HG03139 (cell line): Measurements from ENCODE around the gene F11.
"Not testable (repeated sequence)": the region's sequence is repeated elsewhere in the genome, so short reads cannot be mapped to it uniquely, and the experiment has no call there.

Experiments
- ATAC-seq: cut with Tn5 transposase; IDR thresholded peaks from one replicate; pipeline ENCODE4 v1.9.1; 2021; ENCODE audit not compliant: unreplicated experiment

The F11 gene

DNA sequence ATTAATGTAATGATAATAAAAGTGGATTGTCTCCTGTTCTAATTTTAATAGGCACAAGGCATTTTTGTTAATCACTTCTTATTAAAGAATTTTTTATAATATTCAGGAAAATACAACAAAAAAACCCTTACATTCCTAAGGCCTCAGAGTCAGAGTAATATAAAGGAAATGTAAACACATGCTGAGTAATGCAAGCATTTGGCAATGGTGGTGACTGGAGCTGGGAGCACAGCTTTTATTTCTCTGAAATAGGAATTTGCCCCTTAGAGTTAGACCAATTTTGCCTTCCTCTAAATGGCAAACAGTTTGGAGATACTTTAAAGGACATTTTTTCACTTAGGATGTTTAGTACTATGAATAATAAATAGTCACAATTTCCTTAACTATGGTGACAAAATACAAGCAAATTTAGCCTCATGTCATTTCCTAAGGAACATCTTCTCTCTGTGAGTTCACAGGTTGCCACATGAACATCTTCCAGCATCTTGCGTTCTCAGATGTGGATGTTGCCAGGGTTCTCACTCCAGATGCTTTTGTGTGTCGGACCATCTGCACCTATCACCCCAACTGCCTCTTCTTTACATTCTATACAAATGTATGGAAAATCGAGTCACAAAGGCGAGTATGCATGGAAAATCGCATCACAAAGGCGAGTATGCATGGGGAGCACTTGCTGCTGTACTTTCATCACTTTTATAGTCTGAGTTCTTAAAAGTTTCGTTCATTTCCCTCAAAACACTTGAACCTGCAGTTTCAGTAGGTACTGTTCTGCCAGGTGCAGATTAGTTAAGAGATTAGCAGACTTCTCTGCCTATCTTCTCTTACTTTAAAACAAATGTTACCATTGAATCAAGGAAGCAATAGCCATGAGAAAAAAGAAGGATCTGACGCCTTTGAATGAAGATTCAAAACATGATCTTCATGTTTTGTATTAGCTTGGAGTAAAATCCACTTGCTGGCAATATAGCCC is 15.9 kb upstream of the F11 start:
- ATAC-seq, result no peak

DNA sequence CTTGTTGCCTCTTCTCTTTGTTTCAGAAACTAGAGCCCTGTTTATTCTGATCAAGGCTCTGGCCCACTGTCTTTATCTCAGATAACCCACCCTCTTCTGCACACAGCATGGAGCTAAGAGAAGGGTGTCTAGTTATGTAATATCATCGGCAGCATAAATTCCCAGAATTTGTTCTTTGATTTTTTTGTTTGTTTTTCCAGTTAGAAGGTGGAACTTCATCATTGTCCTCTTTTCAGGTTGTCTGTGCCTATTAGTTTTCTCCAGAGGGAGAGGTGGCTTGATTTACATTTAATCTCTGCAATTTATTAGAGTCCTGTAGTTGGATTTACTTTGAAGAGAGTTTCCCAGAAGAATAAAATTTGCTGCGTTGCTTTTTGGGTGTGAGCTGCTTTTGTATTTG is 15.2 kb upstream of the F11 start:
- no peak for ATAC-seq

DNA sequence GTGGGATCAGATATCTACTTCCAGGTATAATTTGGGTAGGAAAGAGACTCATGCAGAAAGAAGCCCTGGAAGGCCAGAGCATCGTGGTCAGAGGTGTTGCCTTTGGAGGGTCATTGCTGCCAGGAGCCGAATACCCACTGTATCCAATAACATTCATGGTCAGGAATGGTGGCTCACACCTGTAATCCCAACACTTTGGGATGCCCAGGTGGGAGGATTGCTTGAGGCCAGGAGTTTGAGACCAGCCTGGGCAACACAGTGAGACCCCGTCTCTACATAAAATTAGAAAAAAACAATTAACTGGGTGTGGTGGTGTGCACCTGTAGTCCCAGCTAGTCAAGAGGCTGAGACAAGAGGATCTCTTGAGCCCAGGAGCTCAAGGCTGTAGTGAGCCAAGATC is 10.9 kb upstream of the F11 start:
- no peak for ATAC-seq

DNA sequence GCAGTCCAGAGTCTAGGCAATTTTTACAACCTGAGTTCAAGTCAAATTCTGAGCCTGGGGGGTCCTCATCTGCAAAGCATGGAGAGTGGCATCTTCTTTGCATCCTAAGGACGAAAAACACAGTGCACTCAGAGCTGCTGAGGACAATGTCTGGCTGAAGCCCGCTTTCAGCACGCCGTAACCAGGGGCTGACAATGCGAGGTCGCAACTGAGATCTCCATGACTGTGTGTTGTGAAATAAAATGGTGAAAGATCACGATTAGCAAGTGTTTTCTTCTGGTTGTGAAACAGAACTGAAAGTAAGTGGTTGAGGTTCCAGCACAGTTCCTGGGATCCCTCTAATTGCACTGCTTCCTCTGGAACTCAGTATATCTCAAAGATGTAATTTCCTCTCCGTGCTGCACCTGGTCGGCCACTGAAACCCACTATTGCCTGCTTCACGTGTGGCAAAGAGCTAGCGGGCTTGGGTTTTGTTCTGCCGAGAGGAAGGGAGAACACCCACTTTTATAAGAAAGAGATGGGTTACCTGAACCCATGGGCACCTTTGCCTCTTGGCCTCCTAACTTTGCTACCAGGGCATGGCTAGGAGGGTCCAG is 7.7 kb upstream of the F11 start:
- no peak for ATAC-seq

DNA sequence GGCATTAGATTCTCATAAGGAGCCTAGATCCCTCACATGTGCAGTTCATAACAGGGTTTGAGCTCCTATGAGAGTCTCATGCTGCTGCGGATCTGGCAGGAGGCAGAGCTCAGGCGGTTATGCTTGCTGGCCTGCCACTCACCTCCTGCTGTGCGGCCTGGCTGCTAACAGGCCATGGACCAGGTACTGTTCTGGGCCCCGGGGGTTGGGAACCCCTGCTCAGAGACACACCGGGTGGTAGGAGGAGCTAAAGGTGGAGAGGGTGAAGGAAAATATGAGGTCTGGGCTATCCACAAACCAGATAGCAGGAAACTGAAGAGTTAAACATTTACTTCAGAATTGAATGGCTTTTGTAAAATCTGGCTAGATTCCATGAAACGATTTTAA is 5.9 kb upstream of the F11 start:
- no peak for ATAC-seq

DNA sequence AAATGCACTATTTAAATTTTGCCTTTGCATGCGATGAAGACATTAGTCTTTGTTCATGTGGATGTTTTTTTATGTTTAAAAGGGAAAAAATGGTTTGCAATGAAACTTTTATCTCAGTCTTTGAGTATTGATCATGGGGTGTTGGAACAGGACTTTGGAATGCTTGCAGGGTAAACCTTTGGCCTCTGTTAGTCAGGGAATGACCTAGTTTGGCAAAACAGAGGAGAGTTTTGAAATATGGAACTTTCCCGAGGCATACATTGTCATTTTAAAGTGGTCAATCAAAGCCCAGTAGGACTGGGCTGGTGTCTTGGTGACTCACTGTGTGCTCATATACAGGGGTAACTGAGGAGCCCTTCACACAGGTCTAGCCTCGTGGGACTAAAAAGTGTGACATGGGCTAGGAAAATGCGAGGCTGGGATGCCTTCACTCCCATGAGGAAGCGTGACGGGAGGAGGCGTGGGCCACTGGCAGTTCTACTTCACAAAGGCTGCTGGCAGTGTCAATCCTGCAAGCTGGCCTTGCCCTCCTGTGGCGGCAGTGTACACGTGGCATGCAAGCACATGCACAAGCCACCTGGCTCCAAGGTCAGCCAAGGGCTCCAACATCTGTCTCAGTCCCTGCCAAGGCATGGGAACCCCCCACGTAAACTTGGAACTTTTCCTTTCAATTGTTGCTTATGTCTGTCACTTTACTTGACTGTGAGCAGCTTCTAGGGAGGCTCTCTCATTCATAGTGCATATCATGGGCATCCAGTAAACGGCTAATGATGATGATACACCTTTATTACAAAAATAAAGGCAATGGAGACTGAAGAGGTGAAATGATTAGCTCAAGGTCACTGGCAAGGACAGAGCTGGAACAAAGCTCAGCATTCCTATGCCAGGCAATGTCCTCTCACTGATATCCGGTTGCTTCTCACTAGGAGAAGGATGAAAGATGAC is 5.2 kb upstream of the F11 start:
- ATAC-seq, result no peak

DNA sequence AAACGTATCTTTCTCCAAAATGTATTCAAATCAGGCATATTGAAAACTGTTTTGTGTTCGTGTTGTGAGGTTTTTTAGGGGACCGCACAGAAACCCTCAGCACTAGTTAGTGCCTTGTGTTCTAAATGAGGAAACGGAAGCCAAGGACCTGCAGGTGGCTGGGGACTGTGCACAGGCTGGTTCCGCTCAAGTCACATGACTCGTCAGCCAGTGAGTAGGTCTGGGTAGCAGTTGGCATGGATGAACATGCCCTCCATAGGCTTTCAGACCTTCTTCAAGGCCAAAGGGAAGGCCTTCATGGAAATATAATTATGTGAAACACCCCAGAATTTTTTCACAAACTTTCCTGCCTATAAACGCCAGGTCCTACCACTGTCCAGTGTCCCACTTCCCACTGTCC is 1.3 kb upstream of the F11 start:
- no peak for ATAC-seq

DNA sequence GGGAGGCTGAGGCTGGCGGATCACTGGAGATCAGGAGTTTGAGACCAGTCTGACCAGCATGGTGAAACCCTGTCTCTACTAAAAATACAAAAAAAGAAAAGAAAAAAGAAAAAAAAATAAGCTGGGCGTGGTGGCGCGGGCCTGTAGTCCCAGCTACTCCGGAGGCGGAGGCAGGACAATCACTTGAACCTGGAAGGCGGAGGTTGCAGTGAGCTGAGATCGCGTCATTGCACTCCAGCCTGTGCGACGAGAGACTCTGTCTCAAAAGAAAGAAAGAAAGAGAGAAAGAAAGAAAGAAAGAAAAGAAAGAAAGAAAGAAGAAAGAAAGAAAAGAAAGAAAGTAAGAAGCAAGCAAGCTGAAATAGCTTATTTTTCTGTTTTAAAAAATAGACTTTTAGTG is 739 bp upstream of the F11 start:
- ATAC-seq, result not testable (repeated sequence)

DNA sequence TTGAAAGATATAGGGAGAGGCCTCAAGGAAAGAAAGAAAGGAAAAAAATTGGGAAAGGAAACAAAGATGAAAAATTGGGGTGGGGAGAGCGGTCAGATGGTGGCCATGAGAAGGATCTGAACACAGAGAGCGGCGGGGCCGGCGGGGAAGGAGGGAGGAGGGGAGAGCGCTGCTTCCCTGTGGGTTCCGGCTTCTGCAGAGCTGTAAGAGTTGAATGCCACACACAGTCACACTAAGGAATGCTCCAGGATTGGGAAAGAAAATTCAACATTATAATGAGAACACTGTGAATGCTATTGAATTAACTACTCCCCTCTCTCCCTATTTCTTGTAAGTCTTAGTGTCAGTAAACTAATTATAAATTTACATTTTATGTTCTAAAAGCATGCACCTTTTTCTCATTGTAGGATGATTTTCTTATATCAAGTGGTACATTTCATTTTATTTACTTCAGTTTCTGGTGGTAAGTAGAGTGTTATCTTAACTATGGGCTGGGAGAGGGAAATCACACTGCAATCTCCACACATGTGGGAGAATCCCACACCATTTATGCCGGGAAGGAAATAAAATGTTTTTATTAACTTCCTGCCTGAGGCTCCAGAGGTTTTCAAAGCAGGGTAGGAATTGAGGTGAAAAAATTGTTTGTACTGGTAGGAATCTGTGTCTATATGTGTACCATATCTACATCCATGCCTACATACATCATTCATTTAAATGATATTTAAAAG is 904 bp downstream of the F11 start:
- ATAC-seq, result no peak

DNA sequence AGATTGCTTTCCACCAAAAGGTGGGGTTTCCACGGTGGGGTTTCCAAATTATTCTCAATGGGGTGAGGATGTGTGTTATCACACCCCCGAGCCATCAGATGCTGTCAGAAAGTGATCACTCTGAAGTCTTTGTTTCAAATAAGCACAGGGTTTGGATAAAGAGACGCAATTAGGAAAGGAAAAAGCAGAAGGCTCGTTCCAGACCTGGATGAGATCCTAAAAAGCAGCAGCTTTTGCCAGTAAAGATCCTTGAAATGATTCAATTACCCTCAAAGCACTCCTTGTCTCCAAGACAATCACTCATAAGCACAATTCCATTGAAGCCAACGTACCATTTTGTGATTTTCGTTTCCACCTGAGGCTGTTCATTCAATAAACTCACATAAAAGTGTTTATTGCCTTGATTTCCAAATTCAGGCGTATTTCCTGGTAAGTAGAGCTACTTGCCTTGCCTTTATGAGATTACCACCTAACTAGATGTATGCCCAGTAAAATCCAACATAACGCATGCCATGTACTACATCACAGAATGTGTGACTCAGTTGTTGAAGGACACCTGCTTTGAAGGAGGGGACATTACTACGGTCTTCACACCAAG is 5.2 kb downstream of the F11 start:
- ATAC-seq, result no peak

DNA sequence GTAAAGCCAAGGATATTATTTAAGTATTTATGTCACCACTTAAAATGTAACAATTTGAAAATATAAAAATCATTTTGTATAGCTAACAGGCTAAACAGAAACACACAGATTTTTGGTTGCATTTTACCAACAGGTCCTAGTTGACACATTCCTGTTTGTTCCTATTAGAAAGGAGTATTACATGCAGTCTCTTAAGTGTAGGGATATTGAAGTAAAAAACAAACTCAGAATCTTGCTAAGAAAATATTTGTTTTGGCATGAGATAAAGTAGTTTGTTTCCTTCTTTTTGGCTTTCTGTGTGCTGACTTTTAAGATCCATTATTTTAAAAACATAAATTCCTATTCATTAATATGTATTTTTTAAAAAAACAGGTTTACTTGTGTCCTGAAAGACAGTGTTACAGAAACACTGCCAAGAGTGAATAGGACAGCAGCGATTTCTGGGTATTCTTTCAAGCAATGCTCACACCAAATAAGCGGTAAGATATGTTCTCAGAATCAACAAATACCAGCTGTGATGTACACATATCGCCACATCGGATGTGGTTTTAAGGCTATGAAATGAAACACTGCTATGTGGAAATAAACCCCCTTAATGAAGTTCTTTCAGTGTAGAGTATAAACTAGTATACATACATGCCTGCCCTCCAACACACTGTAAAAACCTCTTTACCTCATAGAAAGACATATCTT is 6.9 kb downstream of the F11 start:
- ATAC-seq, result no peak

DNA sequence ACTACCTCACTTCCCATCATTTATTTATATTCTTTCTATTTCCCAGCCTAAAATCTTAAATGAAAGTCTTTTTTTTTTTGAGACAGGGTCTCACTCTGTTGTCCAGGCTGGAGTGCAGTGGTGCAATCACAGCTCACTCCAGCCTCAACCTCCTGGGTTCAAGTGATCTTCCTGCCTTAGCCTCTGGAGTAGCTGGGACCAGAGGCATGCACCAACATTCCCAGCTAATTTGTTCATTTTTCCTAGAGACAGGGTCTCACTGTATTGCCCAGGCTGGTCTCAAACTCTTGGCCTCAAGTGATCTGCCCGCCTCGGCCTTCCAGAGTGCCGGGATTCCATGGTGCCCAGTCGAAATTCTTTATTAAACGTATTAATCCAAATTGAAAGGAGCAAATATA is 7.4 kb downstream of the F11 start:
- ATAC-seq, result not testable (repeated sequence)

DNA sequence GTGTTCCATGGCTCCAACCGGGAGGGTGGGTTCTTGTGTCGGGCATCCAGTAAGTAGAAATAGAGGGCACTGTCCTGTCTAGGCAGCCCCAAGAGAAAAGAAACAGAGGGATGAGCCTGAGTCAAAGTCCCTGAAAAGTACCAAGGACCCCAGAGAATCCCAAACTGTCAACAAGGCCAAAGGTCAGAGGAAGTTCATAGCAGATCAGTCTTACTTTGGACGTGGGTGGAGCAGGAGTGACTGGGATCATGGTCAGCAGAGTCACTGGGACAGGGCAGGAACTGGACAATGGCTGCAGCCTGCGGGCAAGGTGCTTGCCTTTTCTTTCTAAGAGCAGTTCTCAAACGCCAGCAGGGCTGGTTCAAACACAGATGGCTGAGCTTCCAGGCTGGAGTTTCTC is 17.3 kb downstream of the F11 start:
- no peak for ATAC-seq

DNA sequence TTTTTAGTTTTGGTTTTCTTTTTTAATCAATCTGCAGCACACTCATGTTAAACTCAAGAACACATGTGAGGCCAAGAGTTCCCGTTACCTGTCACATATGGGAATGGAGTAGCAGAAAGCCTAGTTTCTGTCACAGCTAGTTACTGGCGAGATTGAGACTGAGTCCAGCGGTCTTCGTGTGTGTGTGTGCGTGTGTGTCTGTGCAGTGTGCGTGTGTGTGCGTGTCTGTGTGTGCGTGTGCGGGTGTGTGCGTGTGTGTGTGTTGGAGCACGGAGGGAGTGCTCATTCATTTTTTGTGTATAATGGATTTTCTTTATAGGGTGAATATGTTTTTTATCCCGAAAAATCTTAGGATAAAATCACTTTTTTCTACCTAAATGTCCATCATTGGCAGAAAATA is 19.2 kb downstream of the F11 start:
- ATAC-seq, result no peak

DNA sequence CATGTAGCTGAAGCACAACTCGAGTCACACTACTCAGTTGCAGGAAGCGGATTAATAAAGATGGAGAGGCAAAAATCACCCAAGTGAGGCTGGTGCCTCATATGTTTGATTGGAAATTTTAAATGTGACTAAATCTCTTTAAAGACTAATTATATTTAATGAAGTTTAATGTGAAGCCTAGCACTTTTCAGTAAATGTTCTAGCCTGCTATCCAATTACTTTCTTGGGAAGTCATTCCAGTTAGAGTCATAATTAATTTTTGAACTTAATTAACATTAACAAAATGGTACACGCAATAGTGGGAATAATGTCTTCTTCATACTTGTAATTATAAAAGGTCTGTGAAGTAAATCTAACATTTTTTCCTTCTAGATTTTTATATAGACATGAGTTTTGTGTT is 20.6 kb downstream of the F11 start:
- ATAC-seq, result no peak

DNA sequence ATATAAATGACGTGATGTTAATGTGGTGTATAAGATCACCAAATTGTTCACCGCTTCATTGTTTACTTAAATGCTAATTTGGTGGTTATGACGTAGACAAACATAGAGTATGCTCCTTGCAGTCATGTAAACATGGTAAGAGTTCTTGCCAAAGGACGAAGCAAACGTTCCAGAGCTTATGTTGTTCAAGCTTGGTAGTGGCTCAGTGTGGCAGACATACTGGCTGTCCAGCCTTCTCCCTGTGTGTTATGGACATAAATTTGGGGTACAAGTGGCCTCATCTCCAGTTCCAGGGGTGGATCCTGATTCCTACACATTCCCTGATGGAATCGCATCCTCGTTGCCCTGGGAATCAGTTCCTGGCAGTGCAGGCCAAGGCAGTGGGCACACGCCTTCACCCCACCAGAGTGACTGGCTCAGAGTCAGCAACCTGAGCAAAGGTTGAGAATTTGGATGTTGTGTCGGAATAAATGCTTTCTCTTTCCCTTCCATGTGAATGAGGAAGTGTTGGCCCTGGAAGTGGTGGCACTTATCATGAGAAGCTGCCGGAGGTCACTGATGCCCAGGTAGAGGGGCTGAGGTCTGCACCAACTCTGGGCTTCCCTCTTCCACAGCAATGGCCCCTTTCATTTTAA is 25.4 kb downstream of the F11 start:
- ATAC-seq, result no peak

DNA sequence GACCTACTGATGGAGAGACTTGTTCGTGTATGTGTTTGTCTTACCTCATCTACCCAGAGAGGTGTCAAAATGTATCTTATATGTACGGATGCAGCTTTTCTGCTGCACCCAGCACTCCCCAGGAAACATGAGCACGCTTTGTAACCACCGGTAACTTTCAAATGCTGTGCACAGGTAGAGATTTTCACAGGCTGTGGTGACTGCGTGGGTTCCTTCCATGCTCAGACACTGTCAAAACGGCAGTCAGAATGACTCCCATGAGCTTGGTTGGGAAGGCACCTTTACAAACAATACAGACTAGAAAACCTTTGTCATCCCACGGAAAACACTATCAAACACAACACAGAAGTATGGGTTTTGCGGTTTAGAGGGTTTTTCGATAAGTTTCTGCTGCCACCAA is 28.2 kb downstream of the F11 start:
- ATAC-seq, result no peak

DNA sequence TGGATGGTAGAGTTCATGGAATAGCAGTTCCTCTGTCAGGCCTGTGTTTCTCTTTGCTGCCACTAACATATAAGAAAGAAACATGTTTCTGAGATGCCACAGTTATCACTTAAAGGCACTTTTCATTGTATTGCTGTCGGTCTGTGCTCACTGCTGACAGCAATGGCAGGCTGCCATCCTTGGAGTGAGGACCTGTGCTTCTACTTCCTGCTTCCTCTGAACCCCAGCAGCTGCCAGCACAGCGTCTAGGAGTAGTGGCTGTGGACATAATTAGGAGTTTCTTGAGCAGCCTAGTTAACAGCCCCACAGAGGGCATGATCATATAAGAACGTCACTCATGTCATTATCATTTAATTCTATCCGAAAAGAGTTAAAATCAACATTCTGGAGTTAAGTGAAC is 30.5 kb downstream of the F11 start:
- no peak for ATAC-seq

DNA sequence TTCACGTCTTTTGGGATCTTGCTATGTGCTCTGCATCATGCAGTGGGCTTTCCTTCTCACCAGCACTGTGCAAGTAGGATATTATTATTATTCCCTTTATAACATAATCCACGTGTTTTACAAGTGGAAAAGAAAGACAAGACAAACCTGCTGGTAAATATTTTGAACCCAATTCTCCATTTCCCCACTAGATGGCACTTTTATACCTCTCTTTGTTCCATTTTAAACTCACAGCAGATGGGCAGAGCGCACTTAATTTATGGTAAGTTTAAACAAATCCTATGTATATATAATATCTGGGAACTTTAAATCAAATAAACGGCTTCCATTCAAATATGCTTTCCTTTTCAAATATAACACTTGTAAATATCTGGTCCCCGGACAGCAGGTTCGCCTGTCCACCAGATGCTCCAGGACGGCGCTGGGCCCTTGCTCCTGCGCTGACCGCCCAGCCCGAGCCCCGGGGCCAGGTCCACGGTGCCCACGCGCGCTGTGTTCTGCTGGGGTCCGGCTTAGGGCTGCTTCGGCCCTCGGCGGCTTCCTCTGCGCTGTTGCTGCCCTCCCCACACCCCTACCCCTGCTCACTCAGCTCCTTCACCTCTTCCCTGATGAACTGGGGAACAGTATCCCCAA is 31.1 kb downstream of the F11 start:
- no peak for ATAC-seq
